ENCODE results near the gene GRAMD1A.

DNA sequence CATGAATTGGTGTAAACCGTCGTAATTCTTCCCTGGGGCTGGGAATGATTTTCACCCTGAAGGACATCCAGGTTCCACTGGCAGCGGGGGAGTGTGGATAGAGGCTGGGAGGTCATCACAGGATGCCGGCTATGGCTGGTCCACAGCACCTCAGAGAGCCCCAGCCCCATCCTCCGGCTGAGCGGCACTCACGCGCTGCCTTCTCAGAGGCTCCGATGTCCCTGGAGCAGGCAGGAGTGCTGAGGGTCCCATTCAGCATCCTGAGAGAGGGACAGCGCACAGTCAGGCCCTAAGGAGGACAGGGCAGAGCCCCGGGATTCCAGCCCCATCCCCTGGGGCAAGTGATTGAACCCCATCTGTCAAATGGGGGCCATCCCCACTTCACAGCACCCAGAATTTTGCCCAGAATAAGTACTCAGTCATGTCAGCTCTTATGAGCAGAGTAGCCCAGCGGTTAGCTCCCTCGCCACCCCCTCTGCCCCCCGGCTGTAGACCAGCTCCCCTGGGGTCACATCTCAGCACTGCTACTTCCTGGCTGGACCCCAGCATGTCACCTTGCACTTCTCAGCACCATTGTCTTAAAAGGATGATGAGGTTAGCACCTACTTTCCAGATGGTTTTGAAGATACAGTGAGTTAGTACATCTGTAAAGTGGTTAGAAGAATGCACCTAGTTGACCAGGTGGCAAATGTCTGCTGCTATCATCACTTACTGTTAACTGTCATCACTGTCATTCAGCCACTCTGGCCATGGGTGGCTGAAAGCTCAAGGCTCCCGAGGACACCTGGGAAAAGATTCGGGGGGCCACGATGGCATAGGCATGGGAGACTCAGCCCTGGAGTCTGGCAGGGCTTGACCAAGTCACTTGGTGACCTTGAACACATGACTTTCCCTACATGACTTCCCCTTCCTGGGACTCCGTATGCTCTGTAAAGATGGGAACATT is 11.9 kb downstream of the GRAMD1A start:
- TF ChIP-seq GATA2 (IDR thresholded peaks at IDR 0.05; ENCODE audit: low read depth, low read length) (no peak), GATA3 (IDR thresholded peaks at IDR 0.05; ENCODE audit: low read depth, low read length) (no peak)

All from SH-SY5Y (cell line).